Mucosa of rectum (tissue), 2 donors: ENCODE measurements around the gene SRGAP2C.
"Not testable (repeated sequence)": the region's sequence is repeated elsewhere in the genome, so short reads cannot be mapped to it uniquely, and the experiment has no call there.

Experiments
- H3K27ac ChIP-seq, 2 donors: one replicate each; pipeline ENCODE4 v1.7.0; 2013; ENCODE audit warnings: inconsistent platforms in 2 of 2, low read depth in 2 of 2, low read length in 2 of 2
- H3K27me3 ChIP-seq, 2 donors: one replicate each; pipeline ENCODE4 v1.7.0; 2013; ENCODE audit warnings: low read length in 2 of 2; ENCODE audit not compliant: control insufficient read depth in 2 of 2, insufficient read depth in 2 of 2
- H3K36me3 ChIP-seq, 2 donors: one replicate each; pipeline ENCODE4 v1.7.0; 2013; ENCODE audit warnings: low read length in 2 of 2; ENCODE audit not compliant: control insufficient read depth in 2 of 2, insufficient read depth in 2 of 2
- H3K4me1 ChIP-seq, 2 donors: one replicate each; pipeline ENCODE4 v1.7.0; 2013; ENCODE audit warnings: low read length in 2 of 2, mild to moderate bottlenecking in 1 of 2; ENCODE audit not compliant: control insufficient read depth in 2 of 2, insufficient read depth in 2 of 2
- H3K4me3 ChIP-seq, 2 donors: one replicate each; pipeline ENCODE4 v1.7.0; 2013; ENCODE audit warnings: low read length in 2 of 2
- H3K9ac ChIP-seq, 2 donors: one replicate each; pipeline ENCODE4 v1.7.0; 2013; ENCODE audit warnings: low read length in 2 of 2, low read depth in 1 of 2, mild to moderate bottlenecking in 1 of 2
- H3K9me3 ChIP-seq, 2 donors: one replicate each; pipeline ENCODE4 v1.7.0; 2013; ENCODE audit warnings: low read length in 2 of 2; ENCODE audit not compliant: control insufficient read depth in 2 of 2
- donor health status: healthy.
- donor health status: Normal muscosa, but diverticular disease.

The SRGAP2C gene

DNA sequence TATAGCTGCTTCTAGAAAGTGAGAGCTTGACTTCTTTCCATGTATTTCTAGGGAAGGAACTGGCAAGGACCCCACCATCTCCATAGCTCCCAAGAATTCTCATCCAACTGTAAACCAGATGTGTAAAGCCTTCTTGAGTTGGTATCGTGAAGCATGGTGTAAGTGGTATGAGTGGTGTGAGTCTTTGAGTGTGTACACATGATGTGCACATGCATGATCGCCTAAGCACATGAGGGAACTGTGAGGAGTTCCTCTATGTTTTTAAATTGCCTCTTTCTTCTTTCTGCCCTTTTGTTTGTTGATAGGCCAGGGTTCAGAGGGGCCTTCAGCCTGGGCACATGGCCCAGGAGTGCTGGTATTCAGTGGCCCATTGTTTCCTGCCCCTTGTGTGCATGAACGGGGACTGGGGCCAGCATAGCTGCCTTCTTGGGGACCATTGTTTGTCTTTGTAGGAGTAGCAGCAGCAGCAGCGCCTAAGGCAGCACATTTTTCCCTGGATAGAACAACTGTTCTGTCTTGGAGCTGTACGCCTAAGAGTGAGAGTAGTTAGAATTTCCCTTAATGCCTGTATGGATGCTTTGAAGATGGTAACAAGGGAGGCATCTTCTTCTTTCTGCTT, 96.0 kb downstream of the SRGAP2C start:
- not testable (repeated sequence) for H3K36me3 ChIP-seq, H3K9me3 ChIP-seq, H3K27ac ChIP-seq

DNA sequence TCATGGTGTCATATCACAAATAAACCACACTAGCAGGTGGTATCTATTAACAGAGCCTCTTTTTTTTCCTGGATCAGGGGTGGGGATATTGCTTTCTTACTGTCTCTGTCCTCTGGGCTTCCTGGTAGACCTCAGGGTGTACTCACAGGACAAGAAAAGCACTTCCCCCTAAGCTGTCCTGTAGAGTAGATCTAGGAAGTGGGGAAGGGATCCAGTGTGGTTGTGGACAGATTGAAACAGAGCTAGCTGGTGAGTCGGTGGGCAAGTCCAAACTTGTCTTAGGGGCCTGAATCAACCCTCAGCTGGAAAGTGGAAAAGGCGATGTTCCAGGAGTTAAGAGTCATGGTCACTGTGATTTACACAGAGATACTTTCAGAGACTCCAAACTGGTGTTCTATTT, 96.7 kb downstream of the SRGAP2C start:
- H3K36me3 ChIP-seq, H3K9ac ChIP-seq, H3K27ac ChIP-seq, H3K27me3 ChIP-seq, H3K4me1 ChIP-seq, H3K4me3 ChIP-seq, H3K9me3 ChIP-seq: not testable (repeated sequence)

More for the DNA sequence above, 96.0 kb downstream of the SRGAP2C start:
- H3K27me3 ChIP-seq, H3K4me1 ChIP-seq, H3K9ac ChIP-seq, H3K4me3 ChIP-seq: not testable (repeated sequence)

- not testable (repeated sequence) for H3K27ac ChIP-seq, H3K4me1 ChIP-seq, H3K27me3 ChIP-seq, H3K4me3 ChIP-seq, H3K36me3 ChIP-seq, H3K9me3 ChIP-seq, H3K9ac ChIP-seq
Measured at GRCh38 chr1:121283587-121284180, 98.9 kb downstream of the SRGAP2C start.

GRCh38 chr1:121292590-121292989, 107.8 kb downstream of the SRGAP2C start:
- H3K27ac ChIP-seq, H3K4me1 ChIP-seq, H3K9ac ChIP-seq, H3K27me3 ChIP-seq, H3K4me3 ChIP-seq, H3K9me3 ChIP-seq, H3K36me3 ChIP-seq: not testable (repeated sequence)

GRCh38 chr1:121293263-121294204, 108.8 kb downstream of the SRGAP2C start:
- H3K36me3 ChIP-seq, H3K27ac ChIP-seq, H3K9me3 ChIP-seq: not testable (repeated sequence)

GRCh38 chr1:121294205-121294570, 109.4 kb downstream of the SRGAP2C start:
- H3K27me3 ChIP-seq, H3K27ac ChIP-seq, H3K36me3 ChIP-seq, H3K4me1 ChIP-seq, H3K9me3 ChIP-seq, H3K9ac ChIP-seq, H3K4me3 ChIP-seq: not testable (repeated sequence)

More at GRCh38 chr1:121293263-121294204, 108.8 kb downstream of the SRGAP2C start:
- not testable (repeated sequence) for H3K4me1 ChIP-seq, H3K27me3 ChIP-seq, H3K9ac ChIP-seq, H3K4me3 ChIP-seq

DNA sequence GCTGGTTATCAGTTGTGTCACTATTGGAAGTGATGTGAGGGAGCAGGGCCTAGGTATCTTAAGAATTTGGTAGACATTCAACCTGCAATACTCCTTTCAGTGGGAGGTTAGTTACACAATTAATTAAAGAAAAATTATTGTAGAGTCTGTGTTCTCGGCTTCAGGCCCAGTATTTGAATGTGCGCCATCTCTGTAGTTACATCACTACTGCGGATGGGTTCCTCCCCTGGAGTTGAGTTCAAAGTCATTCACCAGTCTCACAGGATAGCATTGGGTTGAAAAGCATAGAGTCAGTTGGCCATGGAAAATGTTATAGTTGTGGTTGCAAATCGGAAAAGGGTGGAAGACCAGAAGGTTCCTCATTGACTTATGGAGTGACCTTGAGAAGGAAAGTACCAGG, 111.8 kb downstream of the SRGAP2C start:
- H3K4me1 ChIP-seq, H3K4me3 ChIP-seq, H3K9ac ChIP-seq, H3K27ac ChIP-seq, H3K36me3 ChIP-seq, H3K9me3 ChIP-seq, H3K27me3 ChIP-seq: not testable (repeated sequence)

- H3K36me3 ChIP-seq, H3K27me3 ChIP-seq, H3K4me3 ChIP-seq, H3K27ac ChIP-seq, H3K9ac ChIP-seq, H3K4me1 ChIP-seq, H3K9me3 ChIP-seq: not testable (repeated sequence)
Measured at GRCh38 chr1:121298529-121298928, 113.8 kb downstream of the SRGAP2C start.

GRCh38 chr1:121299514-121300149, 114.9 kb downstream of the SRGAP2C start:
- not testable (repeated sequence) for H3K27ac ChIP-seq, H3K9ac ChIP-seq, H3K27me3 ChIP-seq, H3K4me3 ChIP-seq, H3K36me3 ChIP-seq, H3K9me3 ChIP-seq, H3K4me1 ChIP-seq

DNA sequence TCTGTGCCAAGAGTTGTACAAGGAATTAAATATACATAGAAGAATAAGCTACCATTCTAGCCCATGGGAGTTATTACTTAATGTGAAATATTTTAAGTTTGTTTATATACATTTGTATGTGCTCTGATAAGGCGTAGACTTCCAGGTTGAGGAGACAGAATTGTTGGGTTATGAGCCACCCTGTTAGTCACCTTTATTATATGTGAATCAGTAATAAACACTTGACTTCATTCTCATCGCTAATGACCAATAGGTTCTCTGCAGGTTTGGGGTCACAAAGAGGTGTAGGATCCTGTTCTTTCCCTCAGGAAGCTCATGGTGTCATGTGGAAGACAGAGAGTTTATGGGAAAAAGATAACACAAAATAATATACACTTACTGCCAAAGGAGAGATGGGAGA, 117.1 kb downstream of the SRGAP2C start:
- H3K36me3 ChIP-seq, H3K4me3 ChIP-seq, H3K27ac ChIP-seq, H3K9me3 ChIP-seq, H3K4me1 ChIP-seq, H3K27me3 ChIP-seq, H3K9ac ChIP-seq: not testable (repeated sequence)
